ENCODE results near the gene MICB.
"Not testable (repeated sequence)": the region's sequence is repeated elsewhere in the genome, so short reads cannot be mapped to it uniquely, and the experiment has no call there.

MICB gene

GRCh38 chr6:31476515-31477139 is 21.3 kb upstream of the MICB start:
- H3K4me3 ChIP-seq (ENCODE audit: low read depth, low read length), result no peak overlapping the region
- no peaks in the 10 kb centered on the region for H3K4me1 ChIP-seq (ENCODE audit: control insufficient read depth, insufficient read depth, low read length)
- H3K27ac ChIP-seq (ENCODE audit: low read depth, low read length), result no peak overlapping the region
- no peaks in the 10 kb centered on the region for H3K36me3 ChIP-seq (ENCODE audit: control insufficient read depth, insufficient read depth, low read length)
- no peaks in the 10 kb centered on the region; the same call in 1 of the 2 replicates for H3K27me3 ChIP-seq (ENCODE audit: control insufficient read depth, insufficient read depth, low read length)
- H3K9ac ChIP-seq (ENCODE audit: low read depth, low read length), result no peak overlapping the region
- H3K9me3 ChIP-seq (ENCODE audit: control insufficient read depth, insufficient read depth, low read length), result no peaks in the 10 kb centered on the region

- no peak overlapping the region for H3K4me3 ChIP-seq (ENCODE audit: low read depth, low read length)
- H3K27me3 ChIP-seq (ENCODE audit: control insufficient read depth, insufficient read depth, low read length), result no peaks in the 10 kb centered on the region; the same call in 1 of the 2 replicates
- no peak overlapping the region for H3K27ac ChIP-seq (ENCODE audit: low read depth, low read length)
- no peaks in the 10 kb centered on the region for H3K4me1 ChIP-seq (ENCODE audit: control insufficient read depth, insufficient read depth, low read length)
- no peaks in the 10 kb centered on the region for H3K36me3 ChIP-seq (ENCODE audit: control insufficient read depth, insufficient read depth, low read length)
- H3K9me3 ChIP-seq (ENCODE audit: control insufficient read depth, insufficient read depth, low read length), result no peaks in the 10 kb centered on the region
- no peak overlapping the region for H3K9ac ChIP-seq (ENCODE audit: low read depth, low read length)
Measured at GRCh38 chr6:31477521-31477920, 20.4 kb upstream of the MICB start.

- Histone ChIP-seq H3K9me3 (ENCODE audit: control insufficient read depth, insufficient read depth, low read length) (no peaks in the 10 kb centered on the region), H3K36me3 (ENCODE audit: control insufficient read depth, insufficient read depth, low read length) (no peaks in the 10 kb centered on the region), H3K27ac (ENCODE audit: low read depth, low read length) (no peak overlapping the region), H3K27me3 (ENCODE audit: control insufficient read depth, insufficient read depth, low read length) (no peaks in the 10 kb centered on the region), H3K4me1 (ENCODE audit: control insufficient read depth, insufficient read depth, low read length) (no peaks in the 10 kb centered on the region), H3K4me3 (ENCODE audit: low read depth, low read length) (no peak overlapping the region), H3K9ac (ENCODE audit: low read depth, low read length) (no peak overlapping the region)
Measured at GRCh38 chr6:31478186-31478950, 19.6 kb upstream of the MICB start.

DNA sequence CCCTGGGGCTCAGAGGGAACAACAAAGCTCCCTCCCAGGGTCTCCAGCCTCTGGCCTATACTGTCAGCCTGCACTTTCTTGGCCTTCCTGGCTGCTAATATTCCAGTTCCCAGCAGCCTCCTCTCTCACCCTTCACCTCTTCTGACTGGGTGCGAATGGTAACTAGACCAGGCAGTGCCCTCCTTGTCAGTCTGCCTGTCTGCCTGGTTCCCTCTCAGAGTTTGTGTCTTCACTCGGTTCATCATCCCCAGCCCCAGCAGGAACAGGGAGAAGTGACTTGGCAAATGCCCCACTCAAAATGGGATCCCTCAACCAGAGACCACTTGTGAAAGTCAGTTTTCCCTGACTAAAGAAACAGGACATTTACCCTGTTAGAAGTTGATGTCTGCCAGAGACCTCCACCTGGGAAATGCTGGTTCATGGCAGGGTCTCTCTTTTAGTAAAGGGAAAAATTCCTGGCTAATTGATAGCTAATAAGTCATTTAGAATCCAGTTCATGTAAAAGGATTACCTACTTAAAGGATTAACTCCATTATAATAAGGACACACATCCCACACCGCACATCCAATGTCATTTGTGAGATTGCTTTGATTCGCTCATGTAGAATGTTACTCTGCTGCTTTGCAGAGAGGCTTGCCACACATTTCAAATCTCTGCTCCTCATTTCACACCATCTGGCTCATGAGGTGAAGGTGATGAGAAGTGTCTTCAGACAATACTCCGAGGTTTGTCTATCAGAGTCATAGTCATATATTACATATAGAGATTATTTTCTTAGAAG is 18.6 kb upstream of the MICB start:
- Histone ChIP-seq H3K27ac (ENCODE audit: low read depth, low read length) (no peak overlapping the region), H3K27me3 (ENCODE audit: control insufficient read depth, insufficient read depth, low read length) (no peaks in the 10 kb centered on the region), H3K4me3 (ENCODE audit: low read depth, low read length) (no peak overlapping the region), H3K9me3 (ENCODE audit: control insufficient read depth, insufficient read depth, low read length) (no peaks in the 10 kb centered on the region), H3K9ac (ENCODE audit: low read depth, low read length) (no peak overlapping the region), H3K4me1 (ENCODE audit: control insufficient read depth, insufficient read depth, low read length) (no peaks in the 10 kb centered on the region), H3K36me3 (ENCODE audit: control insufficient read depth, insufficient read depth, low read length) (no peaks in the 10 kb centered on the region)

GRCh38 chr6:31479933-31480535 is 17.9 kb upstream of the MICB start:
- Histone ChIP-seq H3K27ac (ENCODE audit: low read depth, low read length) (no peak overlapping the region), H3K36me3 (ENCODE audit: control insufficient read depth, insufficient read depth, low read length) (no peaks in the 10 kb centered on the region), H3K9me3 (ENCODE audit: control insufficient read depth, insufficient read depth, low read length) (no peaks in the 10 kb centered on the region), H3K27me3 (ENCODE audit: control insufficient read depth, insufficient read depth, low read length) (no peaks in the 10 kb centered on the region), H3K9ac (ENCODE audit: low read depth, low read length) (no peak overlapping the region), H3K4me3 (ENCODE audit: low read depth, low read length) (no peak overlapping the region), H3K4me1 (ENCODE audit: control insufficient read depth, insufficient read depth, low read length) (no peaks in the 10 kb centered on the region)

GRCh38 chr6:31480574-31480973 is 17.4 kb upstream of the MICB start:
- Histone ChIP-seq H3K27me3 (ENCODE audit: control insufficient read depth, insufficient read depth, low read length) (no peaks in the 10 kb centered on the region), H3K9me3 (ENCODE audit: control insufficient read depth, insufficient read depth, low read length) (no peaks in the 10 kb centered on the region), H3K36me3 (ENCODE audit: control insufficient read depth, insufficient read depth, low read length) (no peaks in the 10 kb centered on the region), H3K27ac (ENCODE audit: low read depth, low read length) (no peak overlapping the region), H3K4me1 (ENCODE audit: control insufficient read depth, insufficient read depth, low read length) (no peaks in the 10 kb centered on the region), H3K9ac (ENCODE audit: low read depth, low read length) (no peak overlapping the region), H3K4me3 (ENCODE audit: low read depth, low read length) (no peak overlapping the region)

- Histone ChIP-seq H3K27me3 (ENCODE audit: control insufficient read depth, insufficient read depth, low read length) (no peaks in the 10 kb centered on the region), H3K27ac (ENCODE audit: low read depth, low read length) (no peak overlapping the region), H3K4me1 (ENCODE audit: control insufficient read depth, insufficient read depth, low read length) (no peaks in the 10 kb centered on the region), H3K9ac (ENCODE audit: low read depth, low read length) (no peak overlapping the region), H3K36me3 (ENCODE audit: control insufficient read depth, insufficient read depth, low read length) (no peaks in the 10 kb centered on the region), H3K4me3 (ENCODE audit: low read depth, low read length) (no peak overlapping the region), H3K9me3 (ENCODE audit: control insufficient read depth, insufficient read depth, low read length) (no peaks in the 10 kb centered on the region)
Measured at GRCh38 chr6:31483392-31483791, 14.6 kb upstream of the MICB start.

DNA sequence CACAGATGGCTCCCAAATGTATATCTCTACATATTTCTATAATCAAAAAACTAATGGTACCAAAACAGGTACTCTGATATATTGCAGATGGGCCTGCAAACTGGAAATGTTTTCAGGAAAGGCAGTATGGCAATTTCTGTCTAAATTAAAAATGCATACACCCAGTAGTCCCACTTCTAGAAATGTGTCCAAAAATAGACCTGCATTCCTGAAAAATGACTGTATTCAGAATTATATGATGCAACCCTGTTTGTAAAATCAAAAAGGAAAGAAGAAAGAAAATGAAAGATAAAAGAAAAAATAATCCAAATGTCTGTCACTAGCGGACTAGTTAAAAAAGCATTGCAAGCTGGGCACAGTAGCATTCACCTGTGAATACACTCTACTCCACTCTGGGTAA is 12.9 kb upstream of the MICB start:
- no peak overlapping the region for H3K27ac ChIP-seq (ENCODE audit: low read depth, low read length)
- H3K9ac ChIP-seq (ENCODE audit: low read depth, low read length), result no peak overlapping the region
- H3K4me3 ChIP-seq (ENCODE audit: low read depth, low read length), result no peak overlapping the region
- H3K4me1 ChIP-seq (ENCODE audit: control insufficient read depth, insufficient read depth, low read length), result no peaks in the 10 kb centered on the region
- no peaks in the 10 kb centered on the region for H3K36me3 ChIP-seq (ENCODE audit: control insufficient read depth, insufficient read depth, low read length)
- H3K9me3 ChIP-seq (ENCODE audit: control insufficient read depth, insufficient read depth, low read length), result no peaks in the 10 kb centered on the region
- no peaks in the 10 kb centered on the region for H3K27me3 ChIP-seq (ENCODE audit: control insufficient read depth, insufficient read depth, low read length)

- not testable (repeated sequence) for H3K27me3 ChIP-seq (ENCODE audit: control insufficient read depth, insufficient read depth, low read length); H3K9ac ChIP-seq (ENCODE audit: low read depth, low read length); H3K9me3 ChIP-seq (ENCODE audit: control insufficient read depth, insufficient read depth, low read length); H3K4me3 ChIP-seq (ENCODE audit: low read depth, low read length); H3K27ac ChIP-seq (ENCODE audit: low read depth, low read length); H3K36me3 ChIP-seq (ENCODE audit: control insufficient read depth, insufficient read depth, low read length); H3K4me1 ChIP-seq (ENCODE audit: control insufficient read depth, insufficient read depth, low read length)
Measured at GRCh38 chr6:31486065-31486837, 11.7 kb upstream of the MICB start.

- H3K9me3 ChIP-seq (ENCODE audit: control insufficient read depth, insufficient read depth, low read length); H3K36me3 ChIP-seq (ENCODE audit: control insufficient read depth, insufficient read depth, low read length); H3K4me1 ChIP-seq (ENCODE audit: control insufficient read depth, insufficient read depth, low read length); H3K4me3 ChIP-seq (ENCODE audit: low read depth, low read length); H3K9ac ChIP-seq (ENCODE audit: low read depth, low read length); H3K27ac ChIP-seq (ENCODE audit: low read depth, low read length); H3K27me3 ChIP-seq (ENCODE audit: control insufficient read depth, insufficient read depth, low read length): not testable (repeated sequence)
Measured at GRCh38 chr6:31487674-31488073, 10.3 kb upstream of the MICB start.
